Smooth muscle cell (in vitro differentiated cells): Measurements from ENCODE around the gene PRG2. TPM values are rescaled to one million over a fixed set of nuclear protein-coding genes. Genes with fewer than 3 reads are reported as not detected.

Experiments used
- DNase-seq: peaks from one replicate; lab custom pipeline; 2025; ENCODE audit not compliant: unreplicated experiment; lab: John Stamatoyannopoulos, UW
- H2AFZ ChIP-seq: fragments of 200-600 bp; sonication (generic); 2 replicates; pipeline ENCODE4 v1.6.0; 2016; ENCODE audit warnings: antibody characterized with exemption, low read depth, mild to moderate bottlenecking
- H3F3A ChIP-seq: fragments of 200-600 bp; sonication (generic); 2 replicates; pipeline ENCODE4 v1.6.0; 2017; ENCODE audit warnings: antibody characterized with exemption, low read depth
- H3K27ac ChIP-seq: fragments of 200-600 bp; sonication (generic); 2 replicates; pipeline ENCODE4 v1.5.1; 2016; ENCODE audit warnings: low read depth, mild to moderate bottlenecking
- H3K27me3 ChIP-seq: fragments of 200-600 bp; sonication (generic); 2 replicates; pipeline ENCODE4 v1.6.1; 2016; ENCODE audit warnings: low read depth, mild to moderate bottlenecking
- H3K36me3 ChIP-seq: fragments of 200-600 bp; sonication (generic); 2 replicates; pipeline ENCODE4 v1.5.1; 2016; ENCODE audit warnings: low read depth
- H3K4me1 ChIP-seq: fragments of 200-600 bp; sonication (generic); 2 replicates; pipeline ENCODE4 v1.5.1; 2016; ENCODE audit warnings: low read depth
- H3K4me2 ChIP-seq: fragments of 200-600 bp; sonication (generic); 2 replicates; pipeline ENCODE4 v1.6.0; 2016; ENCODE audit warnings: mild to moderate bottlenecking
- H3K4me3 ChIP-seq: fragments of 200-600 bp; sonication (generic); 2 replicates; pipeline ENCODE4 v1.5.1; 2016; ENCODE audit warnings: mild to moderate bottlenecking
- H3K79me2 ChIP-seq: fragments of 200-600 bp; sonication (generic); 2 replicates; pipeline ENCODE4 v1.6.0; 2016; ENCODE audit warnings: low read depth, mild to moderate bottlenecking
- H3K9ac ChIP-seq: fragments of 200-600 bp; sonication (generic); 2 replicates; pipeline ENCODE4 v1.6.0; 2016; ENCODE audit warnings: low read depth
- H3K9me3 ChIP-seq: fragments of 200-600 bp; sonication (generic); replicated peaks from 2 replicates; pipeline ENCODE4 v1.5.1; 2016; ENCODE audit warnings: low read depth
- H4K20me1 ChIP-seq: fragments of 200-600 bp; sonication (generic); 2 replicates; pipeline ENCODE4 v1.6.0; 2016; ENCODE audit warnings: low read depth
- WGBS: methylation state at CpG from one replicate; pipeline ENCODE4 v1.1.7; 2016; ENCODE audit warnings: low lambda C conversion rate; 5-methylcytosine and 5-hydroxymethylcytosine counted together
- polyA plus RNA-seq: library from polyadenylated mRNA; unstranded; fragments of >200 nt; fragmentation: Nextera tagmentation; extraction: Ambion mirVana; gene quantifications from 2 replicates; pipeline ENCODE4 v1.2.1, GENCODE V29; 2016
- total RNA-seq: library from RNA; depleted of rRNA; stranded (reverse); fragments of >200 nt; gene quantifications from 2 replicates; pipeline ENCODE4 v1.2.3, GENCODE V29; 2014
- TF ChIP-seq, protein P1 (sequence below): fragments of 200-600 bp; sonication (generic); IDR thresholded peaks from 2 replicates; pipeline ENCODE4 v1.5.1; 2017; ENCODE audit warnings: borderline replicate concordance, mild to moderate bottlenecking, antibody characterized with exemption; ENCODE audit not compliant: insufficient read depth, poor library complexity, severe bottlenecking

Gene PRG2
- total and polyA plus RNA-seq, 2 experiments from 2014 or later, result not detected

- Histone ChIP-seq H3K4me1 (no peaks in the 10 kb centered on the region), H3K4me3 (no peak overlapping the region), H3K9me3 (no peaks in the 10 kb centered on the region), H3K9ac (no peak overlapping the region), H4K20me1 (no peaks in the 10 kb centered on the region), H3K27me3 (no peaks in the 10 kb centered on the region), H3K27ac (no peak overlapping the region), H3K36me3 (no peaks in the 10 kb centered on the region), H2AFZ (no peak overlapping the region), H3K79me2 (no peaks in the 10 kb centered on the region), H3F3A (peaks cover 11% of the 10 kb centered on the region), H3K4me2 (no peak overlapping the region)
- WGBS, result 97% methylated on average over 3 of the region's 3 CpGs
- TF ChIP-seq, protein P1, sequence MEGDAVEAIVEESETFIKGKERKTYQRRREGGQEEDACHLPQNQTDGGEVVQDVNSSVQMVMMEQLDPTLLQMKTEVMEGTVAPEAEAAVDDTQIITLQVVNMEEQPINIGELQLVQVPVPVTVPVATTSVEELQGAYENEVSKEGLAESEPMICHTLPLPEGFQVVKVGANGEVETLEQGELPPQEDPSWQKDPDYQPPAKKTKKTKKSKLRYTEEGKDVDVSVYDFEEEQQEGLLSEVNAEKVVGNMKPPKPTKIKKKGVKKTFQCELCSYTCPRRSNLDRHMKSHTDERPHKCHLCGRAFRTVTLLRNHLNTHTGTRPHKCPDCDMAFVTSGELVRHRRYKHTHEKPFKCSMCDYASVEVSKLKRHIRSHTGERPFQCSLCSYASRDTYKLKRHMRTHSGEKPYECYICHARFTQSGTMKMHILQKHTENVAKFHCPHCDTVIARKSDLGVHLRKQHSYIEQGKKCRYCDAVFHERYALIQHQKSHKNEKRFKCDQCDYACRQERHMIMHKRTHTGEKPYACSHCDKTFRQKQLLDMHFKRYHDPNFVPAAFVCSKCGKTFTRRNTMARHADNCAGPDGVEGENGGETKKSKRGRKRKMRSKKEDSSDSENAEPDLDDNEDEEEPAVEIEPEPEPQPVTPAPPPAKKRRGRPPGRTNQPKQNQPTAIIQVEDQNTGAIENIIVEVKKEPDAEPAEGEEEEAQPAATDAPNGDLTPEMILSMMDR, result no peak
- DNase-seq, result no peak
Observed at GRCh38 chr11:57374966-57375365, 15.5 kb downstream of the PRG2 start.

DNA sequence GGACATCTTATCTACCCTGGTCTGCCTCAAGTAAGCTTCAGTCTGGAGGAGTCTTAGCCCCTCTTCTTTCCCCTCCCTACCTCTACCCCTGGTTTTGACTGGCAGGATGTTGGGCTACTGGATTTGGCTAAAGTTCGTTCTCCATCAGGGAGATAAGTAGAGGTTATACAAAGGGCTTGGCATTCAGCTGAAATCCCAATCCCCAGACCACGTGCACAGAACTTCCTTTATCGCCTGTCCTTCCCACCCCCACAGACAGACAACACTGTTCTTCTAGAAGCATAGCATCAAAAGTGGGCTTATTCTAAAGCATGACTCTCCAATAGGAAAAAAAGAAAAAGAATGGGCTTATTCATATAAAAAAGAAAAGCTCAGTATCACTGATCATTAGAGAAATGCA lies 17.3 kb downstream of the PRG2 start:
- Histone ChIP-seq H3K4me2 (peak overlapping the region; percentile 9), H2AFZ (no peak overlapping the region), H3K36me3 (no peaks in the 10 kb centered on the region), H3K27me3 (no peaks in the 10 kb centered on the region), H3K27ac (no peak overlapping the region), H3K79me2 (no peaks in the 10 kb centered on the region), H4K20me1 (no peaks in the 10 kb centered on the region), H3K4me3 (no peak overlapping the region), H3K9ac (no peak overlapping the region), H3K4me1 (no peaks in the 10 kb centered on the region), H3F3A (peaks cover 11% of the 10 kb centered on the region), H3K9me3 (no peaks in the 10 kb centered on the region)
- TF ChIP-seq, protein P1, result no peak
- WGBS, result 31% methylated on average over 3 of the region's 3 CpGs
- DNase-seq, result no peak

DNA sequence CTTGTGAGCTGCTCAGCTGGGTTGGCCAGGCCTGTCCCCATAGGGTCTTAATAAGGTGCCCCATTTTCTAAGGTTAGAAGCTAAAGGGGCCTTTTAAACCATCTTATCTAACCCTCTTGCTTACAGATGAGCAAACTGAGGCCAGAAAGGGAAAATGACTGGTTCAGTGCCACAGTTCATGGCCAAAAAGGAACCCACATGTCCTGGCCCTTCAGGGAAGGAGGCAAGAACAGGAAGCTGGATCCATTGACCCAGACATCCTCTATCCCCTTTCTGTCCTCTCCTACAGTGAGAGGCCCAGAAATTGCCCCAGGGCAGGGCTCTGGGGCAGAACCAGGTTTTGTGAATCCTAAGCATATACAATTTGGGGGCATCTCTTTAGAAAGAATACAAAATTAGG lies 19.5 kb downstream of the PRG2 start:
- H3K79me2 ChIP-seq, result no peaks in the 10 kb centered on the region
- H3K27ac ChIP-seq, result no peak overlapping the region
- no peak overlapping the region for H3K9ac ChIP-seq
- no peaks in the 10 kb centered on the region for H4K20me1 ChIP-seq
- H3K36me3 ChIP-seq, result no peaks in the 10 kb centered on the region
- H3K4me3 ChIP-seq, result no peak overlapping the region
- H3K4me2 ChIP-seq, result peak overlapping the region; percentile 19
- peaks cover 5% of the 10 kb centered on the region for H3F3A ChIP-seq
- H2AFZ ChIP-seq, result no peak overlapping the region
- peaks cover 4% of the 10 kb centered on the region for H3K4me1 ChIP-seq
- DNase-seq, result no peak
- no peaks in the 10 kb centered on the region for H3K9me3 ChIP-seq
- no peaks in the 10 kb centered on the region for H3K27me3 ChIP-seq
- TF ChIP-seq, protein P1, result no peak

DNA sequence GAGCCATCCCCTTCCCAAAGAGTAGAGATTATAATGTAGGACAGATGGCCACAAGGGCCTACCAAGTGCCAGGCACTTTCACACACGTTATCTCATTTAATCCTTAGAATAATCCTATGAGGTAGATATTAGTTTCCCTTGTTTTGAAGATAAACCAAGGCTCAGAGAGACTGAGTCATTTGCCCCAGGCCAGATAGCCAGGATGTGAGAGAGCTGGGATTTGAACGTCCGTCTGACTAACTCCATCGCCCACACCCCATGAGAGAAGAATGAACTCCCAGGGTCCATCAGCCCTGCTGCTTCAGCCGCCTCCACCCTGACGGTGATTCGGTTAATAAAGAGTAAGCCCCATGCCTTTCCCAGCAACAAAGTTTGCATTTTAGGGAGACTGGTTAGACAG lies 20.2 kb downstream of the PRG2 start:
- H3K9ac ChIP-seq, result no peak overlapping the region

More for the DNA sequence above, 20.2 kb downstream of the PRG2 start:
- H3K4me1 ChIP-seq, result peaks cover 11% of the 10 kb centered on the region
- no peaks in the 10 kb centered on the region for H3K9me3 ChIP-seq
- H3K36me3 ChIP-seq, result no peaks in the 10 kb centered on the region
- H3K4me3 ChIP-seq, result no peak overlapping the region
- H3K27ac ChIP-seq, result no peak overlapping the region
- 33% methylated on average over 7 of the region's 7 CpGs for WGBS
- no peak overlapping the region for H2AFZ ChIP-seq
- H3K4me2 ChIP-seq, result peak overlapping the region; percentile 19
- TF ChIP-seq, protein P1, result no peak
- no peaks in the 10 kb centered on the region for H3K79me2 ChIP-seq
- no peaks in the 10 kb centered on the region for H4K20me1 ChIP-seq
- H3F3A ChIP-seq, result peaks cover 5% of the 10 kb centered on the region
- H3K27me3 ChIP-seq, result no peaks in the 10 kb centered on the region
- no peak for DNase-seq
